Prostate gland (tissue), 2 donors: ENCODE measurements around the gene GPR162. TPM values are rescaled to one million over a fixed set of nuclear protein-coding genes. Genes with fewer than 3 reads are reported as not detected.

Experiments
- DNase-seq: peaks from one replicate; pipeline ENCODE4 v3.0.0-alpha.2; 2019; ENCODE audit warnings: low spot score
- H3K27ac ChIP-seq, 2 donors: fragments of 200-600 bp; sonication (generic); 2 replicates each; pipeline ENCODE4 v1.5.1; 2017 to 2019
- H3K27me3 ChIP-seq: fragments of 200-600 bp; sonication (generic); replicated peaks from 2 replicates; pipeline ENCODE4 v1.5.1; 2019; ENCODE audit not compliant: insufficient read depth
- H3K36me3 ChIP-seq, 2 donors: fragments of 200-600 bp; sonication (generic); 1 replicate in 1 of 2; 2 replicates in 1 of 2; pipeline versions ENCODE4 v1.5.1 to v1.8.1; 2017 to 2019
- H3K4me1 ChIP-seq: fragments of 200-600 bp; sonication (generic); replicated peaks from 2 replicates; pipeline ENCODE4 v1.5.1; 2019
- H3K4me3 ChIP-seq, 2 donors: fragments of 200-600 bp; sonication (generic); 2 replicates each; pipeline ENCODE4 v1.5.1; 2017 to 2019
- H3K9me3 ChIP-seq: fragments of 200-600 bp; sonication (generic); 2 replicates; pipeline ENCODE4 v1.5.1; 2017
- POLR2A ChIP-seq: fragments of 450-650 bp; IDR thresholded peaks from one replicate; pipeline ENCODE4 v1.6.1; 2016; ENCODE audit warnings: antibody characterized with exemption, mild to moderate bottlenecking
- POLR2AphosphoS5 ChIP-seq: sonication (generic); formaldehyde crosslinking; IDR thresholded peaks from one replicate; pipeline ENCODE4 v1.6.1; 2017; ENCODE audit warnings: antibody characterized with exemption
- WGBS: methylation state at CpG from one replicate; pipeline ENCODE4 v1.1.5; 2018; 5-methylcytosine and 5-hydroxymethylcytosine counted together
- intact Hi-C: fragments of 100-400 bp; cut with DNase I; formaldehyde crosslinking; loops from one replicate; pipeline ENCODE4 v1.14.2; 2022
- total RNA-seq, 2 donors: library from RNA; depleted of rRNA; stranded (reverse); fragments of >200 nt; gene quantifications; one replicate each; pipeline ENCODE4 v1.1.0, GENCODE V29; 2016
- TF ChIP-seq, protein P1 (sequence below), 4 experiments: fragments of 200-600 bp in 2 of 4; fragments of 450-650 bp in 2 of 4; sonication (generic) in 2 of 4; IDR thresholded peaks; 1 replicate in 3 of 4; 2 replicates in 1 of 4; pipeline ENCODE4 v1.5.1; 2016 to 2019; ENCODE audit warnings: antibody characterized with exemption in 4 of 4, mild to moderate bottlenecking in 2 of 4, moderate library complexity in 2 of 4

GPR162 gene
- total RNA-seq, 2 donors from 2014 or later, result 4.3 to 4.4 TPM

DNA sequence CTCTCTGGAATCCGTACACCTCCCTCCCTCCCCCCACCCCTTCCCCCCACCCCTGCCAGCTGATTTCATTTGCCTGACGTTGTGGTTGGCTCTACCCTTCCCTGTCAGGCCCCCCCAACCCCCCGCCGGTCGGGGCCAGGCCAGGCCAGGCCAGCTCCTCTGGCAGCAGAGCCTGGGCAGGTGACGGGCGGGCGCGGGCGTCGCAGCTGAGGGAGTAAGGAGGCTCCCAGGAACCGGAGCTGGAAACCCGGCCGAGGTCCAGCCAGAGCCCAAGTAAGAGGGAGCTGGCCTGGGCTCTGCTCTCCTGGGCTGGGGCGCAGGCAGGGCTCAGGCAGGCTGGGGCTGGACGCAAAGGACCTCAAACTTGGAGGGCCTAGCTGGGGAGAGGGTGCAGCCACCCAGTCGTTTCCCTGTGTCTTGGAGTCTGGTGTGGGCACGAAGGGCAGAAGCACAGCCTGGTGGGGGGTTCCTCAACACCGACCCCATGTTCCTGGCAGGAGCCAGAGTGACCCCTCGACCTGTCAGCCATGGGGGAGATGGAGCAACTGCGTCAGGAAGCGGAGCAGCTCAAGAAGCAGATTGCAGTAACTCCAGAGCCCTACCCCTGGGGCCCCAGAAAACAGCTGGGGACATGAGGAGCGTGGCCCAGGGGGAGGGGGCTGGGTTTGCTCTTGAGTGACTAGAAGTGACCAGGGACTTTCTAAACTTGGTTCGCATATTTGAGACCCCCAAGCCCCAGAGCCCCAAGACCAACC lies 19.3 kb downstream of the GPR162 start, which contains the start of gene GNB3:
Gene GNB3 (plus strand): TSS at position 165 of the 755 bp plus-strand sequence. CDS start 363 bp downstream, at position 528.
- Histone ChIP-seq H3K27me3 (no peaks in the 10 kb centered on the region), H3K4me3 (no peak within 1 kb of the TSS), H3K4me1 (no peaks in the 10 kb centered on the region), H3K27ac (no peak within 1 kb of the TSS), H3K36me3 (no peaks in the 10 kb centered on the region), H3K9me3 (no peaks in the 10 kb centered on the region)
- TF ChIP-seq POLR2A (no peak), POLR2AphosphoS5 (no peak)
- TF ChIP-seq, protein P1, sequence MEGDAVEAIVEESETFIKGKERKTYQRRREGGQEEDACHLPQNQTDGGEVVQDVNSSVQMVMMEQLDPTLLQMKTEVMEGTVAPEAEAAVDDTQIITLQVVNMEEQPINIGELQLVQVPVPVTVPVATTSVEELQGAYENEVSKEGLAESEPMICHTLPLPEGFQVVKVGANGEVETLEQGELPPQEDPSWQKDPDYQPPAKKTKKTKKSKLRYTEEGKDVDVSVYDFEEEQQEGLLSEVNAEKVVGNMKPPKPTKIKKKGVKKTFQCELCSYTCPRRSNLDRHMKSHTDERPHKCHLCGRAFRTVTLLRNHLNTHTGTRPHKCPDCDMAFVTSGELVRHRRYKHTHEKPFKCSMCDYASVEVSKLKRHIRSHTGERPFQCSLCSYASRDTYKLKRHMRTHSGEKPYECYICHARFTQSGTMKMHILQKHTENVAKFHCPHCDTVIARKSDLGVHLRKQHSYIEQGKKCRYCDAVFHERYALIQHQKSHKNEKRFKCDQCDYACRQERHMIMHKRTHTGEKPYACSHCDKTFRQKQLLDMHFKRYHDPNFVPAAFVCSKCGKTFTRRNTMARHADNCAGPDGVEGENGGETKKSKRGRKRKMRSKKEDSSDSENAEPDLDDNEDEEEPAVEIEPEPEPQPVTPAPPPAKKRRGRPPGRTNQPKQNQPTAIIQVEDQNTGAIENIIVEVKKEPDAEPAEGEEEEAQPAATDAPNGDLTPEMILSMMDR (IDR thresholded peaks at IDR 0.05), result no peak
- DNase-seq, result no peak
- intact Hi-C loops, result no loop called here
- 60% methylated on average over 23 of the region's 24 CpGs for WGBS

- 85% methylated on average over 4 of the region's 4 CpGs for WGBS
Measured at GRCh38 chr12:6842075-6842474, 20.5 kb downstream of the GPR162 start.

DNA sequence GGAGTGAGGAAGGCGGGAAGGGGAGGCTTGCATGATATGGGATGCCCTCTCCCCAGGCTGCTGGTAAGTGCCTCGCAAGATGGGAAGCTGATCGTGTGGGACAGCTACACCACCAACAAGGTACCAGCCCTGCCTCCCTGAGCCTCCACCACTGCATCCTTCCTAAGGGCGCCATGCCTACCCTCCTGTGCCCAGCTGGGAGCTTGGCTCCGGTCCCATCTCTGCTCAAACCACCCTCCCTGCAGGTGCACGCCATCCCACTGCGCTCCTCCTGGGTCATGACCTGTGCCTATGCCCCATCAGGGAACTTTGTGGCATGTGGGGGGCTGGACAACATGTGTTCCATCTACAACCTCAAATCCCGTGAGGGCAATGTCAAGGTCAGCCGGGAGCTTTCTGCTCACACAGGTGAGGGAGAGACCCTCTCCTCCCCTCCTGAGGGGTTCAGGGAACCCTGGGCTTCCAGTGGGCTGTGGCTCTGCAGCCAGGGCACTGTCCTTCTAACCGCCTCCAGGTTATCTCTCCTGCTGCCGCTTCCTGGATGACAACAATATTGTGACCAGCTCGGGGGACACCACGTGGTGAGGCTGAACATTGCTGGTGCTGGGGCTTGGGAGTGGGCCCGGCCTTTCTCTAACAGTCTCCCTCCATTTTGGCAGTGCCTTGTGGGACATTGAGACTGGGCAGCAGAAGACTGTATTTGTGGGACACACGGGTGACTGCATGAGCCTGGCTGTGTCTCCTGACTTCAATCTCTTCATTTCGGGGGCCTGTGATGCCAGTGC lies 21.7 kb downstream of the GPR162 start:
- Histone ChIP-seq H3K27me3 (no peaks in the 10 kb centered on the region), H3K36me3 (no peaks in the 10 kb centered on the region), H3K9me3 (no peaks in the 10 kb centered on the region), H3K27ac (no peak overlapping the region), H3K4me3 (no peak overlapping the region), H3K4me1 (no peaks in the 10 kb centered on the region)
- WGBS, result 86% methylated on average over 15 of the region's 16 CpGs
- TF ChIP-seq POLR2A (no peak), POLR2AphosphoS5 (no peak)
- TF ChIP-seq, protein P1 (IDR thresholded peaks at IDR 0.05), result no peak
- no peak for DNase-seq
- intact Hi-C loops, result no loop called here

More at GRCh38 chr12:6842075-6842474, 20.5 kb downstream of the GPR162 start:
- no peak for TF ChIP-seq POLR2AphosphoS5
- TF ChIP-seq POLR2A, result no peak
- TF ChIP-seq, protein P1 (IDR thresholded peaks at IDR 0.05), result no peak
- no peak for DNase-seq
- Histone ChIP-seq H3K4me3 (no peak overlapping the region), H3K4me1 (no peaks in the 10 kb centered on the region), H3K27ac (no peak overlapping the region), H3K27me3 (no peaks in the 10 kb centered on the region), H3K9me3 (no peaks in the 10 kb centered on the region), H3K36me3 (no peaks in the 10 kb centered on the region)
- intact Hi-C loops, result no loop called here

- TF ChIP-seq POLR2AphosphoS5 (no peak), POLR2A (no peak)
- TF ChIP-seq, protein P1 (IDR thresholded peaks at IDR 0.05), result no peak
- WGBS, result 88% methylated on average over 17 of the region's 17 CpGs
- intact Hi-C loops, result no loop called here
- Histone ChIP-seq H3K4me1 (no peaks in the 10 kb centered on the region), H3K4me3 (no peak overlapping the region), H3K27me3 (no peaks in the 10 kb centered on the region), H3K9me3 (no peaks in the 10 kb centered on the region), H3K36me3 (no peaks in the 10 kb centered on the region), H3K27ac (no peak overlapping the region)
- DNase-seq, result no peak
Measured at GRCh38 chr12:6845395-6845794, 23.8 kb downstream of the GPR162 start.
